HG03378 (cell line): ENCODE results near the gene KLHDC8A.
"Not testable (repeated sequence)": the region's sequence is repeated elsewhere in the genome, so short reads cannot be mapped to it uniquely, and the experiment has no call there.

Source experiments
- ATAC-seq: cut with Tn5 transposase; IDR thresholded peaks from one replicate; pipeline ENCODE4 v1.9.1; 2021; ENCODE audit warnings: mild to moderate bottlenecking, moderate library complexity; ENCODE audit not compliant: unreplicated experiment

The KLHDC8A gene

DNA sequence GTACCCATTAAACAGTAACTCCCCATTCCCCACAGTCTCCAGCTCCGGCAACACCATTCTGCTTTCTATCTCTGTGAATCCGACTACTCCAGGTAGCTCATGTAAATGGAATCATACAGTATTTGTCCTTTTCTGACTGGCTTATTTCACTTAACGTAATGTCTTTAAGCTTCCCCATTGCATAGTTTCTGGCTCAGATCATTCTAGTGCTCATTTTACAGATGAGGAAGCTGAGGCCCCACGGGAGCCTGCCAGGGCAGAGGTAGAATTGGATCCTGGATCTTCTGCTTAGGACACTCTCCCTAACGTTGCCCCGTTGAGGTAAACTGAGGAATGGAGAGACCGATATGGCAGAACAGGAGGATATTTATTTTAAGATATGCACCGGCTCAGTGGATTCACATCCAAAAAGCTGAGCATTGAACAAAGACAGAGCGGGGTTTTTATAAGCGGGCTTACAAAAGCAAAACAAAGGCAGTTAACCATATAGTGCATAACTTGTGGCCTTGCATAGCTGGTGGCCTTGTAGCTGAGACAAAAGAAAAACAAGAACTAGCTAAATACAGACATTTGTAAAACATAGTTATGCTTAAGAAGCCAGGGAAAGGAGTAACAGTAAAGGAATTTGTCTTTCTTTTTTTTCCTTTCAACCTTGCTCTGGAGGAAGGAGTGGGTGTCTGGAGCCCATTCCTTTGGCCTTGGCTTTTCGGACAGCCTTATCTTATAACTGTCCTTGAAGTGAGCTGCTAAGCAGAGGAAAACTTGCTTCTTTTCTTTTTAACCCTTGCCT lies 15.3 kb upstream of the KLHDC8A start:
- ATAC-seq: no peak

DNA sequence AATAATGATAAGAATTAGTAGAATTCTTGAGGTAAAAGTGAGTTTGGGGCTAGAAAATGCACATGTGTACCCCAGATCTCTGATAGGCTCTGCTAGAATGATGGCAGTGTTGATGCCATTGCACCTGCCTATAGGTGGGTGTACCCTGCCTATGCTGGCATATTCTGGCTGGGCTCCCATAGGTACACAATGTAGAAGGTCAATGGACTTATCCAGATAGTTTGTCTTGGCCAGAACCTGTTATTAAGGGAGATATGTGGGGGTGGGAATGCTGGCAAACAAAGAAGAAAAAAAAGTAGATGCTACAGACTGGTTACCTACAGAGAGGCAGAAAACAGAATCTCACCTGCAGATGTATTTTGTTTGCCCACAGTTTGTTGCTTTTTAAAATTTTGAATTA lies 14.1 kb upstream of the KLHDC8A start:
- ATAC-seq: no peak

DNA sequence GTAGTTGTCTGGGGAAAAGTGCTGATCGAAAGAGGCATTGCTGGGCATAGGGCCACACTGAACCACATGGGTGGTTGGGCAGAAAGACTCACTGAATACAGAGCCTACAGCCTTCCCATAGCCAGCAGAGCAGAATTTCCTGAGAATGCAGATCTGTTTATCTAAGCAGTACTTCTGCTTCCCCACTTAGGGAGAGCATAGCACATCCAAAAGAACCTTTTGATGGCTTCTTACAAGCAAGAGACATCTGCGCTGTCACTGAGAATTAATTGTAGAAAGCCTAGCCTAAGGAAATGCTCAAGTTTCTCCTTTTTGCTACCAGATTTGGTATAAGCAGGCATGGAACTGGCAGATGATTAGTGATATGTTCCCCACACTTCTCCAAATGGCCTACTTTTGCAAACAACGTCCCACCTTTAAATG lies 13.0 kb upstream of the KLHDC8A start:
- ATAC-seq: no peak

DNA sequence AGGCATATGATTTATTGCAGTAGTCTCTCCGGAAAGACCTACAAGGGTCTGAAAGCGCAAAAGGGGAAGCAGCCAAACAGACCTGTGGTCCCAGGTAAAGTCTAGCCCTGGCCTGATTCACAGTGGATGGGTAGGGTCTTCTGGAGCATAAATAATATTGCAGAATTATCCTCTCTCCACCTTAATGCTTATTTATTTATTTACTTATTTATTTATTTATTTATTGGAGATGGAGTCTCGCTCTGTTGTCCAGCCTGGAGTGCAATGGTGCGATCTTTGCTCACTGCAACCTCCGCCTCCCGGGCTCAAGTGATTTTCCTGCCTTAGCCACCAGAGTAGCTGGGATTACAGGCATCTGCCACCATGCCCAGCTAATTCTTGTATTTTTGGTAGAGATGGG lies 11.8 kb upstream of the KLHDC8A start:
- ATAC-seq: no peak

DNA sequence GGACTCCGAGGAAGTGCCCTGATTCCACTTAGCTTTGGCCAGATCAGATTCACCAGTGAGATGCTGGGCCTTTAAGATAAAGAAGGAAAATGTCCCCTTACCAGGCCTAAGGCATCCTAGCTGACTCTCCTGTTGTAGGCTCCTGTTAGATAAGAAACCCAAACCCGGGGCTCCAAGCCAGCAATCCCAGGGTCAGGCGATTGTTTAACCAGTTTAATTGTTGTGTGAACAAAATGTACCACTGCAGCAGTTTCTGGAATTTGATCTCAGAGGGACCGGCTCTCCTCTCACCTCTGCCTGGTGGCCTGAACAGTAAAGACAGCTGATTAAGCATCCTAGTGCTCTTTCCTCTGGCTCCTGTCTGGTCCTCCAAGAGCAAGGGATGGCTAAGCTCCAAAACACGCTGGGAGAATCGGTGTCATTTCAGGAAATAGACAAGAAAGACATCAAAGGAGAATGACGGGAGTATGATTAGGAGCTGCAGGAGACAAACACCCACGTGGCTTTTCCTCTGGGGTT lies 9.3 kb upstream of the KLHDC8A start:
- ATAC-seq: no peak

DNA sequence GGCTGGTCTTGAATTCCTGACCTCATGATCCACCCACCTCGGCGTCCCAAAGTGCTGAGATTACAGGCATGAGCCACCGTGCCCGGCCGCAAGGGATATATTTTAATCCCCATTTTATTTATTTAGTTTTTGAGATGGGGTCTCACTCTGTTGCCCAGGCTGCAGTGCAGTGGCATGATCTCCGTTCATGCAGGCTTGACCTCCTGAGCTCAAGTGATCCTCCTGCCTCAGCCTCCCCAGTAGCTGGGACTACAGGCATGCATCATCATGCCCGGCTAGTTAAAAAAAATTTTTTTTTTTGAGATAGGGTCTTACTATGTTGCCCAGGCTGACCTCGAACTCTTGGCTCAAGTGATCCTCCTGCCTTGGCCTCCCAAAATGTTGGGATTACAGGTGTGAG lies 8.4 kb upstream of the KLHDC8A start:
- ATAC-seq: not testable (repeated sequence)

DNA sequence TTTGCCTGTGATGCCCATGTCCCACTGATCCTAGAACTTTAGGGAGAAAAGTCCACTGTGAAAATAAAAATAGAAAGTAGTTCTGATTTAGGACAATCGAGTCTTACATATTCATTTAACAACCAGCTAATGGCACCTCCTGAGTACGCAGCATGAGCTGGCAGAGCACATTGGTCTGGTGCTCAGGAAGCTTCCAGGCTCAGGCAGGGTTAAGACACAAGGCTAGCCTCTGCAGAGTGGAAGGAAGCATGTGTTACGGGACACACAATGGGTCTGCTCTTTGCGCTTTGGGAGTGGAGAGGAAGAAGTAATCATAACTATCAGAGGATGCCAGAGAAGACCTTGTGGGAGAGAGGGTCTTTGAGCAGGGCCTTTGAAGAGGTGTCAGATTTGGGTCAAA lies 4.2 kb upstream of the KLHDC8A start:
- ATAC-seq: no peak

DNA sequence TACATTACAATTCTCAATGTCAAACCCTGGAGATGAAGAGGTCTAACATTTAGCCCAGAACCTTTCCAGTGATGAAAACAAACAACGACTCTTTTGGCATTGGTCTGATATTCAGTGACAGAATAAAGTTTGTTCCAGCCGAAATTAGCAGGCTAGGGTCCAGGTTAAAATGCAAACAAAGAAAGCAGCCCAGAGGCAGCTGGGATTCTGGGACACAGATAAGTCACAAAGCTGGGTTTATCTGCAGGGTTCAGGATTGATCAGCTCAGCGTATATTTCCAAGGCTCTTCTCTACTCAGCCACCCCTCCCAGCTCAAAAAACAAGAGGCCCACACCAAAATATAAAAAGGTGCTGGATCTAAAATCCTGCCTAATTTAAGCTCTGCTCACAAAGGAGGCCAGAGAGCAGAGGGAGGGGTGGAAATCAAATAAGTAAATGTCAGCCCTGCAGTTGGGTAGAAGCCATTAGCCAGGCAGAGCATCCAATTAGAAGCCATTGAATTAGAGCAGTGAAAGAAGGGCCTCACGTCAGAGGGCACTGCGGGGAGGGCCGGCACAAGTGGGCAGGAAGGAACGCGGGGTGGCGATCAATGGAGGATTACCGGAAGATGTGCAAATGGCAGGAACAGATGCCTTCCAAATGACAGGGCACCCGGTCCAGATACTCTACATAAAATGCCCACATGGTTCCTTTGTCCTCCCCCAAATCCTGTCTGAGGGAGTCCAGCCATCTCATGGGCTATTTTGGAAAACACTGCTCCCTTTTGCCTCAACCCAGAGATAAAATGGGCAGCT lies 3.2 kb upstream of the KLHDC8A start:
- no peak for ATAC-seq

DNA sequence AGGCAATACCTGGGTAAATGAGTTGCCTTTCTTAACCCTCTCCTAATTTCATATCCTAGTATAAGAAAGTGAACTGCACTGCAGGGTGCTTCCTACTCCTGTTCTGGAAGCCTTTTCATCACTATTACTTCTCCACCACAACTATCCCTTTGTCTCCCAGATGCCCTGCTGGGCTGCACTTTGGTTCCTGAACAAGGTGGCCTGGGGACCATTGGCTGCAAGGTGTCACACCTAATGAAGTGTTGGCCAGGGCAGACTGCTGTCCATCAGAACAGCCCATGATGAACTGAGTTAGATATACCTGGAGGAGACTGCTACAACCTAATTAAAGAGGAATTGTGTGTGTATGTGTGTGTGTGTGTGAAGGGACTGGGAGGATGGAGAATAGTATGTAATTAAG lies 1.9 kb upstream of the KLHDC8A start:
- no peak for ATAC-seq

DNA sequence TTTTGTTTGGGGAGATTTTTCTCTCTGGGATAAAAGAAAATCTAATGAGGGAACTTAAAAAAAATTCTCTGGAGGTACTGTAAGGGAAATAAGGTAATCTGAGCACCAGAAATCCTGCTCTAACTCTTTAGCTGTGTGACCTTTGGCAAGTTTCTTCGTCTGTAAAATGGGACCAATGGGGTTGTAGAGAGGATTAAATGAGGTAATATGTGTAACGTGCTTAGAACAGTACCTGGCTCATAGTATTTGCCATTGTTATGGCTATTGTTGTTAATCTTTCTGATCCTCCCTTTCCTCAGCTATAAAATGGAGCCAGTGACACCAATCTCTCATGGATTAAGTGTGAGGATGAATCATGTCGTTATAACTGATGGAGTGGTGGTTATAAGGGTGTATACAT lies 845 bp upstream of the KLHDC8A start:
- ATAC-seq: no peak

DNA sequence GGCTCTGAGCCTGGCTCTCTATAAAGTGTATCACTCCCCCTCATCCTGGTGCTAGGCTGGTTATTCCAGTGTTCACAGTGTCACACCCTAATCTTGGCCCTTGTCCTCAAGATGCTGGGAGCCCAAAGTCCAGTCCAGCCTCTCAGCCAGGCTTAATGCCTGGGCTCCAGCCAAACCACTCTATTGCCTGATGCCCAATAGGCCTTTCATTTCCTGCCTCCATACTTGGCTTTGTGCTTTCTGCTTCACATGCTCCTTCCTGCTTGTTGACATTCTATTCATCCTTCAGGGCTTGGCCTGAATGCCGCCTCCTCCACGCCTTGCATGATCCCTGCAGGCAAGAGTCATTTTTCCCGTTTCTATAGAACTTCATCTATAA lies 1.7 kb downstream of the KLHDC8A start:
- no peak for ATAC-seq

DNA sequence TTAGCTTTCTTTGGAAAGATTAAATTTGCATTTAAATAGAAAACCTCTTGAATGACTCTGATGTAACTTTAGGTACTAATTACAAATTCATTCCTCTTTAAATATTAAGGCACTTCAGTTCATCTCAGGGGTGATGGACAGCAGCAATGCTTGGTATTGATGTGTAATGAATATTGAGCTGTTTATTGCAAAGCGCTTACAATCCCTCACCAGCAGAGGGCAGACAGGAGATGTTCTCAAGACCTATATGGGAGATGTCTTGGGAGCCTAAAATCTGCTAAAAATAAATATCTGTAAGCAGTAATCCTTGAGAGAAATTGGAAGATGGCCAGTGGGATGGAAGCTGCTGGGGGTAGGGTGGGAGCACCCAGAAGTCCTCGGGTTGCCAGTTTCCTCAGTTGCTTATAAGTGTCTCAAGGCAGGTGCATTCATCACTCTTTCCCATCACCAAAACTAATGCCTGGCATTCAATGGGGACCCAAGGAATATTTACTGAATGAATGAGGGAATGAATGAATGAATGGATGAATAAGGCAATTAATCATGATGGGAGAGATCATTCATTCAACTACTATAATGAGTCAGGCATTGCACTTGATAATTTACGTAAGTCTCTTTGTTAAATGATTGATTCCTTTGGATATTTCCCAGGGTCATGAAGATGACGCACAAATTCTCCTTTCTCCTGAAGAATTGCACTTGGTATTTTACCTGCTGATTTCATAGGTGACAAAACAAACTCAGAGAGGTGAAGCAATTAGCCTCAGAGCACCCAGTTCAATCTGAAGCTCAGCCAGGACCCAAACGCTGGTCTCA lies 2.3 kb downstream of the KLHDC8A start:
- ATAC-seq: no peak

DNA sequence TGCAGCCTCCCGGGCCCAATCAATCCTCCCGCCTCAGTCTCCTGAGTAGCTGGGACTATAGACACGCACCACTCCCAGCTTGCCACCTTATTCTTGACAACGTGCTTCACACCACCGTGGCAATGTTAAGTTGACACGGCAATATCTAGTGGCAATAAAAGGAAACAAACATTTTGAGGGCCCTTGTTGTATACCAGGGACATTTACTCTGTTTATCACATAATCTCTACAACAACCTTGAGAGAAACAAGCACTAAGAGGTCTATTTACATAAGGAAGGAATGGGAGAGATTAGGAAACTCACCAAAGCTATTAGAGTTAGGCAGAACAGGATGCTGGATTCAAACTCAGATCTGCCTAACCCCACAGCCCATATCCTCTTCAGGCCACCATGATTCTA lies 3.1 kb downstream of the KLHDC8A start:
- no peak for ATAC-seq

DNA sequence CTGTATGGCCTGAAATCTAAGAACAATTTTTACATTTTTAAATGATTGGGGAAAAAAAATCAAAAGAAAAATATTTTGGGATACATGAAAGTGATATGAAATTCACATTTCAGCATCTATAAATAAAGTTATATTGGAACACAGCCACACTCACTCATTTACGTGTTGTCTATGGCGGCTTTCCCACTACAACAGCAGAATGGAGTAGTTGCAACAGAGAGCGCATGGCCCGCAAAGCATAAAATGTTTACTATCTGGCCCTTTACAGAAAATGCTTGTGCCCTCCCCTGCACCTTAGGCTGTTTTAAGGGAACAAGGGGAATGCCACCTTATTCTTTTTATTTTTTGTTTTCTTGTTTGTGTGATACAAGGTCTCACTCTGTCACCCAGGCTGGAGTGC lies 3.5 kb downstream of the KLHDC8A start:
- ATAC-seq: no peak

DNA sequence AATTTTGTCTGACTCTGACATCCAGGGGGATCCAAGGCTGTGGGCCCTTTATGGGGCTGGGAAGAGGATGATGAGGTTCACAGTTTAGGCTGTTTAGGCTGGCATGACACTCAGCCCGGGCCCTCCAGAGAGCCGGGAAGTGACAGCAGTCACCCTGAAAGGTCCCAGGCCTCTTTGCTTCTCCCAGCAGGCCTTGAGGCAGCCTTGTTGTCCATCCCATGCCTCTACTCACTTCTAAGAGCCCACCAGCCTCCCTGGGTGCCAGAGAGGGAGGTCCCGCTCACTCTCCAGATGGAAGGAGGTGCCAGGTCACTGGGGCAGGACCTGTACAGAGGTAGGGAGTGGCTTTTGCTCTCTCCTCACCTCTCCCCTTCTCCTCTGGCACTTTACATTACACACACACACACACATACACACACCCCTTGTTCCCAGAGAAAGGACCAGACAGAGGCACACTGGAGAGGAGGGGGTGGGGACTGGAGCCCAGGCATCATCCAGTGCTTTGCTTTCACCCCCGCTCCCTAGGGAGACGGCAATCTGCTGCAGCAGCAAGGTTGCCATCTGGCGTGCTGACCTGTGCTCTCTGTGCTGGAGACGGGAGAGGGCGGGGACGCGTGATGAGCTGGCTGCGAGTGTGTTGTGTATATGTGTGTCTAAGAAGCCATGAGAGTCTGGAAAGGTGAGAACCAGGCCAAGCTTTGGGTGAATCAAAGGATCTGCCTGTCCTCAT lies 4.6 kb downstream of the KLHDC8A start:
- ATAC-seq: no peak

DNA sequence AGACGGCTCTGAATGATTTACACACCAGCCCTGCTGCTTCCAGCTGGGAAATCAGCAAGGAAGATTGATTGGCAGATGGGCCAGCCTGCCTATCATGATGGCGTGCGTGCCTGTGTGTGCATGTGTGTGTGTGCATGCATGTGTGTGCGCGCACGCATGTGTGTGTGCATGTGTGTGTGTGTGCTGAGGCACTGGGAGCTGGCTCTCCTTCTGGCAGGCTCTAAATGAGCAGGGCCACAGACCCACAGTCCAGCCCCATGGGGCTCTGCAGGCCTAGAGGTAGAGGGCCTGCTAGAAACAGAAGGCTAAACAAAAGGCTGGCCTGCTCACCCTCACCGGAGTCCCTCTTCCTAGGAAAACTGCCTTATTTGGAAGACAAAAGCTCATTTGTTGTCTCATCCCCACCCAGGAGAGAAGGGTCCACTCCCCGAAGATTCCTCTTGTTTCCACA lies 6.0 kb downstream of the KLHDC8A start:
- no peak for ATAC-seq

DNA sequence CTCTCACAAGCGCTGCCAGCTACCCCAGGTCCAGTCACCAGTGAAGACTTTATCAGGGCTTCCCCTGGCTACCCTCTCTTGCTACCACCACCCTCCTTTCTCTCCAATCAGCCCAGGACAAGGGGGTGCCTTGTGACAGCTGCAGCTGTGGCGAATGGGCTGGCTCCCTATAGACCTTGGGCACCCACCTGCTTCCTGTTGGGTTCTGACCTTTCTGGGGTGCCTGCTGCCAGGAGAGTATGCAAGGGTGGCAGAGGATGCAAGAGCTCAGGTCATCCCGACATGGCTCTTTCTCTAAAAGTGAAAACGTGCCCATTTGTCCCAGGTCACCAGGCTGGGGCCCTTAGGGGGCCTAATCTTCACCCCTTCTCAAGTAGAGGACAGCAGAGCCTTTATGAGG lies 6.6 kb downstream of the KLHDC8A start:
- ATAC-seq: no peak

DNA sequence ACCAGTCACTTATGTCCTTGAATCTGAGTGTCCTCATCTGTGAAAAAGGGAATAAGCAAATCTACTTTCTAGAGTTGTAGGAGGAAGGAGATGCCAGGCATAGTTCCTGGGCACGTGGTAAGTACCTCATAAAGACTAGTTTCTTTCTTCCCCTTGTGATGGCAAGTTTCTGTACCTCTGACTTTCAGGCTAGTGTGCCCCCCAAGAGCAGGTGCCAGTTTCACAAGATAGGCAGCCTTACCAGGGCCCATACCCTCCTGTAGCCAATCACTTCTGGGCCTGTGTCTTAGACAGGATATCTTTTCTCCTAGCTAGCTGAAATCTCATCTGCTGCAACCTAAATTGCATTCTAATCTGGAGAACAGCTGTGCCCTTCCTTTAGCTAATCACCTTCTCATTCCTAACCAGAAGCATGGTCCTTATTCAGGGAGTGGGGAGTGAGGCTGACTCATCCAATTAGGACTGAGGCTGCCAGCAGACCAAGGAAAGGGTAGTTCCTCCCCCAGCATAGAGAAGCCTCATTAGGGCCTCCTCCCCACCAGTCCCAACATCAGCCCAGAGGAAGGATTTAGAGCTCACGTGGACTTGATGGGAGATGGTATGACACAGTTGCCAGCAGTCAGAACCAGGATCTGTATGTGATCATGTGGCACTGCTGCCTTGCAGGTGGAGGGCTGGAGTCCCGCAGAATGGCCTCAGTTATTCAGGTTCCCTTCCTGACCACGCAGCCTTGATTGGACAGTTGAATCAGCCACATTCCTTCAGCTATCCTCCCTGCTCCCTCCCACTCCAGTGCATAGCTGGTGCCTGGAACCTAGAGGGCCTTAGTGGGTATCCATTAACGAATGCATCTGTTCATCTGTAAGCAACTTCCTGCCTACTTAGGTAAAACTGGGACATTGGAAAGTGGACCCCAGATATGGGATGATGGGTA lies 7.9 kb downstream of the KLHDC8A start:
- no peak for ATAC-seq

DNA sequence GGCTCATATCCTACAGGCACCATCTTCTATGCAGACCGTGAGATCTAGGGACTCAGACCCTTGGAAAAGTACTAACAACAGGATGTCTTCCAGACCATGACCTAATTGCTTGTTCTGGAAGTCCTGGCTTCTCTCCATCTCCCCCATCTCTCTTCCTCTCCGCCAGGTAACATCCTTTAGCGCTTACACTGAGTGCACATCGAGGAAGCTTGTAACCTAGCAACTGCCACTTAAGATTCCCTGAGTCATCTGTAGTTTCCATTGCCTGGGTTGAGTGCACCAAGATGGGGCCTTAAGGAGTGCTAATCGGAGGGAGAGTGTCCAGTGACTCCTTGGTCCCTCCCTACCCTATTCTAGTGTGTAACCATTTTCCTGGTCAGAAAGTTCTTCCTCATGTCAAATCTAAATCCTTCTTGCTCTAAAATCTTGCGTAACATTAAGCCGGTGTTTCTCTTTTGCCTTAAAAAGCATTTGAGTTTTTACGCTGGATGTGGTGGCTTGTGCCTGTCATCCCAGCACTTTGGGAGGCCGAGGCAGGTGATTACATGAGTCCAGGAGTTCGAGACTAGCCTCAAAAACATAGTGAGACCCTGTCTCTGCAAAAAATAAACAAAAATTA lies 9.7 kb downstream of the KLHDC8A start:
- ATAC-seq: no peak
